HEK293 (cell line): ENCODE measurements around the gene WDR55.
"Not testable (repeated sequence)": the region's sequence is repeated elsewhere in the genome, so short reads cannot be mapped to it uniquely, and the experiment has no call there.

Experiments
- CTCF ChIP-seq: fragments of 450-650 bp; formaldehyde crosslinking; IDR thresholded peaks from 2 replicates; pipeline ENCODE4 v1.5.1; 2016; ENCODE audit warnings: missing biosample characterization, missing genetic modification characterization
- HOXA7 ChIP-seq: sonication (generic); formaldehyde crosslinking; IDR thresholded peaks from 2 replicates; pipeline ENCODE4 v1.8.1; 2022; ENCODE audit warnings: missing genetic modification reagents, borderline replicate concordance
- KLF9 ChIP-seq: fragments of 450-650 bp; formaldehyde crosslinking; IDR thresholded peaks from 2 replicates; pipeline ENCODE4 v1.5.1; 2016; ENCODE audit warnings: missing biosample characterization, missing genetic modification characterization, low read depth
- ZBTB20 ChIP-seq: fragments of 450-650 bp; formaldehyde crosslinking; IDR thresholded peaks from 2 replicates; pipeline ENCODE4 v1.5.1; 2016; ENCODE audit warnings: missing biosample characterization, missing genetic modification characterization
- ZNF223 ChIP-seq: fragments of 450-650 bp; formaldehyde crosslinking; IDR thresholded peaks from 2 replicates; pipeline ENCODE4 v1.5.1; 2016; ENCODE audit warnings: missing biosample characterization, missing genetic modification characterization
- ZNF335 ChIP-seq: fragments of 450-650 bp; formaldehyde crosslinking; conservative IDR thresholded peaks from 2 replicates; pipeline ENCODE4 v1.5.1; 2016; ENCODE audit warnings: missing biosample characterization, missing genetic modification characterization
- ZNF341 ChIP-seq: fragments of 450-650 bp; formaldehyde crosslinking; IDR thresholded peaks from 2 replicates; pipeline ENCODE4; 2016; ENCODE audit warnings: low read depth, missing biosample characterization, missing genetic modification characterization
- ZNF501 ChIP-seq: fragments of 450-650 bp; formaldehyde crosslinking; IDR thresholded peaks from 2 replicates; pipeline ENCODE4 v1.5.1; 2016; ENCODE audit warnings: missing biosample characterization, missing genetic modification characterization
- TF ChIP-seq, protein P1 (sequence below): fragments of 450-650 bp; formaldehyde crosslinking; IDR thresholded peaks from 2 replicates; pipeline ENCODE4 v1.5.1; 2016; ENCODE audit warnings: missing biosample characterization, missing genetic modification characterization, low read depth
- TF ChIP-seq, protein P2 (sequence below): fragments of 450-650 bp; formaldehyde crosslinking; IDR thresholded peaks from 2 replicates; pipeline ENCODE4 v1.5.1; 2016; ENCODE audit warnings: missing biosample characterization, missing genetic modification characterization

DNA sequence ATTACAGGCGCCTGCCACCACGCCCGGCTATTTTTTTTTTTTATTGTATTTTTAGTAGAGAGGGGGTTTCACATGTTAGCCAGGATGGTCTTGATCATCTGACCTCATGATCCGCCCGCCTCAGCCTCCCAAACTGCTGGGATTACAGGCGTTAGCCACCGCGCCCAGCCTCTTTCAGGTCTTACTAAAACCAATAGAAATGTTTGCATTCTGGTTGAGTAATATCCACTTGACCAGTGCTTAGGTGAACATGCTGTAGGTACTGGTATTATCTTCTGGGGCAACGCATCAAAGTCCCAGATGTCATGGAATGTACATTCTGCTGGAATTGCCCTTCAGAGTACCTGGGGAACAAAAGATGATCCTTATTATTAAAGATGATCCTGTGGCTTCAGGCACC is 44.1 kb downstream of the WDR55 start:
- TF ChIP-seq KLF9; CTCF (tag by site-specific recombination); ZNF501 (tag by site-specific recombination); ZNF223 (tag by site-specific recombination); HOXA7 (CRISPR knock-in tag); ZNF341 (tag by site-specific recombination); ZBTB20 (tag by site-specific recombination); ZNF335 (tag by site-specific recombination): not testable (repeated sequence)
- TF ChIP-seq, protein P1, sequence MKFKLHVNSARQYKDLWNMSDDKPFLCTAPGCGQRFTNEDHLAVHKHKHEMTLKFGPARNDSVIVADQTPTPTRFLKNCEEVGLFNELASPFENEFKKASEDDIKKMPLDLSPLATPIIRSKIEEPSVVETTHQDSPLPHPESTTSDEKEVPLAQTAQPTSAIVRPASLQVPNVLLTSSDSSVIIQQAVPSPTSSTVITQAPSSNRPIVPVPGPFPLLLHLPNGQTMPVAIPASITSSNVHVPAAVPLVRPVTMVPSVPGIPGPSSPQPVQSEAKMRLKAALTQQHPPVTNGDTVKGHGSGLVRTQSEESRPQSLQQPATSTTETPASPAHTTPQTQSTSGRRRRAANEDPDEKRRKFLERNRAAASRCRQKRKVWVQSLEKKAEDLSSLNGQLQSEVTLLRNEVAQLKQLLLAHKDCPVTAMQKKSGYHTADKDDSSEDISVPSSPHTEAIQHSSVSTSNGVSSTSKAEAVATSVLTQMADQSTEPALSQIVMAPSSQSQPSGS = not testable (repeated sequence)
- TF ChIP-seq, protein P2, sequence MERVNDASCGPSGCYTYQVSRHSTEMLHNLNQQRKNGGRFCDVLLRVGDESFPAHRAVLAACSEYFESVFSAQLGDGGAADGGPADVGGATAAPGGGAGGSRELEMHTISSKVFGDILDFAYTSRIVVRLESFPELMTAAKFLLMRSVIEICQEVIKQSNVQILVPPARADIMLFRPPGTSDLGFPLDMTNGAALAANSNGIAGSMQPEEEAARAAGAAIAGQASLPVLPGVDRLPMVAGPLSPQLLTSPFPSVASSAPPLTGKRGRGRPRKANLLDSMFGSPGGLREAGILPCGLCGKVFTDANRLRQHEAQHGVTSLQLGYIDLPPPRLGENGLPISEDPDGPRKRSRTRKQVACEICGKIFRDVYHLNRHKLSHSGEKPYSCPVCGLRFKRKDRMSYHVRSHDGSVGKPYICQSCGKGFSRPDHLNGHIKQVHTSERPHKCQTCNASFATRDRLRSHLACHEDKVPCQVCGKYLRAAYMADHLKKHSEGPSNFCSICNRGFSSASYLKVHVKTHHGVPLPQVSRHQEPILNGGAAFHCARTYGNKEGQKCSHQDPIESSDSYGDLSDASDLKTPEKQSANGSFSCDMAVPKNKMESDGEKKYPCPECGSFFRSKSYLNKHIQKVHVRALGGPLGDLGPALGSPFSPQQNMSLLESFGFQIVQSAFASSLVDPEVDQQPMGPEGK (tag by site-specific recombination) = not testable (repeated sequence)
